Liver (tissue), 9 donors: ENCODE measurements around the gene CPNE4. TPM values are rescaled to one million over a fixed set of nuclear protein-coding genes. Genes with fewer than 3 reads are reported as not detected.

Experiments used
- DNase-seq: peaks from one replicate; pipeline ENCODE4 v3.0.0-alpha.2; 2017; ENCODE audit warnings: low spot score
- H3K27ac ChIP-seq, 2 donors: one replicate each; pipeline ENCODE4 v1.7.0; 2013; ENCODE audit warnings: inconsistent platforms in 2 of 2, low read length in 2 of 2, control low read depth in 1 of 2, low read depth in 1 of 2, mild to moderate bottlenecking in 1 of 2
- H3K27me3 ChIP-seq, 4 donors: one replicate each; pipeline versions ENCODE4 v1.6.1 to v1.7.0; 2013; ENCODE audit warnings: low read length in 3 of 4, inconsistent platforms in 1 of 4, mild to moderate bottlenecking in 1 of 4, moderate library complexity in 1 of 4; ENCODE audit not compliant: control insufficient read depth in 4 of 4, insufficient read depth in 4 of 4
- H3K36me3 ChIP-seq, 4 donors: one replicate each; pipeline versions ENCODE4 v1.6.1 to v1.7.0; 2013; ENCODE audit warnings: low read length in 3 of 4, mild to moderate bottlenecking in 3 of 4, low read depth in 1 of 4, moderate library complexity in 1 of 4; ENCODE audit not compliant: control insufficient read depth in 4 of 4, insufficient read depth in 3 of 4
- H3K4me1 ChIP-seq, 4 donors: one replicate each; pipeline versions ENCODE4 v1.6.1 to v1.7.0; 2013; ENCODE audit warnings: low read length in 3 of 4, mild to moderate bottlenecking in 3 of 4, moderate library complexity in 1 of 4; ENCODE audit not compliant: control insufficient read depth in 4 of 4, insufficient read depth in 4 of 4
- H3K4me3 ChIP-seq, 3 donors: one replicate each; pipeline versions ENCODE4 v1.6.1 to v1.7.0; 2013; ENCODE audit warnings: low read length in 3 of 3, control low read depth in 1 of 3, low read depth in 1 of 3, mild to moderate bottlenecking in 1 of 3
- H3K9ac ChIP-seq, 2 donors: one replicate each; pipeline ENCODE4 v1.7.0; 2013; ENCODE audit warnings: low read length in 2 of 2, mild to moderate bottlenecking in 2 of 2, moderate library complexity in 2 of 2, control low read depth in 1 of 2, low read depth in 1 of 2
- H3K9me3 ChIP-seq, 4 donors: one replicate each; pipeline versions ENCODE4 v1.6.1 to v1.7.0; 2013; ENCODE audit warnings: low read length in 3 of 4; ENCODE audit not compliant: control insufficient read depth in 4 of 4
- CTCF ChIP-seq: fragments of 150-350 bp; IDR thresholded peaks from 2 replicates; pipeline ENCODE4 v1.5.1; 2017; ENCODE audit warnings: improper control_type of control experiment, low read depth, low read length; ENCODE audit not compliant: missing input control
- EGR1 ChIP-seq, 2 donors: IDR thresholded peaks; 2 replicates each; pipeline ENCODE4 v1.6.1; 2016 to 2018; ENCODE audit warnings: antibody characterized with exemption in 2 of 2, low read depth in 2 of 2
- FOXA1 ChIP-seq: IDR thresholded peaks from 2 replicates; pipeline ENCODE4 v1.6.1; 2016; ENCODE audit warnings: antibody characterized with exemption
- FOXA2 ChIP-seq: IDR thresholded peaks from 2 replicates; pipeline ENCODE4 v1.6.1; 2016; ENCODE audit warnings: antibody characterized with exemption
- GABPA ChIP-seq, 2 donors: IDR thresholded peaks in 1 of 2; conservative IDR thresholded peaks in 1 of 2; 2 replicates each; pipeline ENCODE4 v1.6.1; 2016; ENCODE audit warnings: antibody characterized with exemption in 2 of 2, mild to moderate bottlenecking in 1 of 2, moderate library complexity in 1 of 2
- HNF4A ChIP-seq, 2 donors: conservative IDR thresholded peaks; 2 replicates each; pipeline ENCODE4 v1.6.1; 2016; ENCODE audit warnings: antibody characterized with exemption in 2 of 2, mild to moderate bottlenecking in 2 of 2
- HNF4G ChIP-seq: IDR thresholded peaks from 2 replicates; pipeline ENCODE4 v1.6.1; 2016; ENCODE audit warnings: antibody characterized with exemption
- JUND ChIP-seq, 2 donors: IDR thresholded peaks; 2 replicates each; pipeline ENCODE4 v1.6.1; 2016; ENCODE audit warnings: antibody characterized with exemption in 2 of 2
- NR2F2 ChIP-seq: IDR thresholded peaks from 2 replicates; pipeline ENCODE4 v1.6.1; 2016; ENCODE audit warnings: antibody characterized with exemption
- RAD21 ChIP-seq, 2 donors: IDR thresholded peaks; 2 replicates each; pipeline ENCODE4 v1.6.1; 2016; ENCODE audit warnings: antibody characterized with exemption in 2 of 2, mild to moderate bottlenecking in 2 of 2
- REST ChIP-seq: IDR thresholded peaks from 2 replicates; pipeline ENCODE4 v1.6.1; 2016; ENCODE audit warnings: antibody characterized with exemption, mild to moderate bottlenecking
- RXRA ChIP-seq, 2 donors: IDR thresholded peaks; 2 replicates each; pipeline ENCODE4 v1.6.1; 2017 to 2018; ENCODE audit warnings: antibody characterized with exemption in 2 of 2, mild to moderate bottlenecking in 1 of 2
- SP1 ChIP-seq: IDR thresholded peaks from 2 replicates; pipeline ENCODE4 v1.6.1; 2018; ENCODE audit warnings: antibody characterized with exemption, mild to moderate bottlenecking
- TAF1 ChIP-seq: conservative IDR thresholded peaks from 2 replicates; pipeline ENCODE4 v1.6.1; 2016; ENCODE audit warnings: antibody characterized with exemption, mild to moderate bottlenecking
- YY1 ChIP-seq: IDR thresholded peaks from 2 replicates; pipeline ENCODE4 v1.6.1; 2016; ENCODE audit warnings: antibody characterized with exemption, mild to moderate bottlenecking
- WGBS: extraction: QIAGEN DNeasy Blood & Tissue Kit; methylation state at CpG from one replicate; pipeline ENCODE4 v1.1.7; 2013; 5-methylcytosine and 5-hydroxymethylcytosine counted together
- polyA plus RNA-seq, 2 donors: library from polyadenylated mRNA; stranded (reverse) in 1 of 2; unstranded in 1 of 2; fragments of 200-250 nt in 1 of 2; fragments of >200 nt in 1 of 2; fragmentation: Nextera tagmentation in 1 of 2; extraction: Ambion mirVana in 1 of 2; gene quantifications; one replicate each; pipeline versions ENCODE4 v1.2.1 to v1.2.3, GENCODE V29; 2013 to 2015
- total RNA-seq, 2 donors: library from RNA; depleted of rRNA; stranded (reverse); fragments of >200 nt; gene quantifications; one replicate each; pipeline ENCODE4 v1.2.3, GENCODE V29; 2014
- TF ChIP-seq, protein P1 (sequence below): IDR thresholded peaks from 2 replicates; pipeline ENCODE4 v1.6.1; 2016; ENCODE audit warnings: antibody characterized with exemption
- TF ChIP-seq, protein P2 (sequence below): IDR thresholded peaks from 2 replicates; pipeline ENCODE4 v1.6.1; 2016; ENCODE audit warnings: antibody characterized with exemption
- TF ChIP-seq, protein P3 (sequence below): IDR thresholded peaks from 2 replicates; pipeline ENCODE4 v1.6.1; 2016; ENCODE audit warnings: antibody characterized with exemption
- donor health status: healthy.
- donor health status: healthy.
- donor health status: healthy.
- donor health status: healthy.
- donor health status: healthy.

CPNE4 gene
- total and polyA plus RNA-seq, 4 donors = under 0.01 to 0.03 TPM; not detected in 2

DNA sequence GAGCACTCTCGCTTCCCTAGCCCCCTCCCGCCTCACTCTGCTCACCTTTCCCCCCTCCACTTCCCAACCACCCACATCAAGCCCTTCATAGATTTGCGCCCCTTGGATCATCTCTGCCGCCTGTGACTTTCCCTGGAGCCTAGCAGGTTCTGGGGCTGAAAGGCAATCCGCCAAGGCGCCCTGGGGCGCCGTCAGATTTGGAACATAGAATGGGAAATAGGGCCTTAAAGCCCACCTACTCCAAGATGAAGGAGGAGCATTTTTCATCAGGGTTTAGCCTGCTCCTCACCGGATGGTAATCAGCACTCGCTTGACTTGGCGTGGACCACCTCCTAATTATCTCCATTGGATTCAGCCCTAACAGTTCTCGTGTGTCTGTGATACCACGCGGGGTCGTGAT is 1.3 kb downstream of the CPNE4 start:
- no peak for DNase-seq
- Histone ChIP-seq H3K36me3 (no peaks in the 10 kb centered on the region), H3K9me3 (no peaks in the 10 kb centered on the region), H3K27ac (no peak overlapping the region), H3K4me3 (no peak overlapping the region), H3K9ac (no peak overlapping the region), H3K27me3 (peaks cover 4 to 29% (median 10%) of the 10 kb centered on the region in 4 donors), H3K4me1 (peaks cover 3 to 7% (median 5%) of the 10 kb centered on the region in 4 donors)
- WGBS = 14% methylated on average over 15 of the region's 15 CpGs
- TF ChIP-seq GABPA (IDR thresholded peaks at IDR 0.05 in 1 of 2, conservative IDR thresholded peaks at IDR 0.05 in 1 of 2) (no peak), REST (no peak), FOXA2 (no peak), FOXA1 (no peak), HNF4G (no peak), RXRA (IDR thresholded peaks at IDR 0.05) (no peak), TAF1 (no peak), YY1 (no peak), EGR1 (IDR thresholded peaks at IDR 0.05; ENCODE audit: low read depth in 2 of 2) (no peak), CTCF (no peak), JUND (IDR thresholded peaks at IDR 0.05) (no peak), HNF4A (conservative IDR thresholded peaks at IDR 0.05) (no peak), NR2F2 (no peak), RAD21 (IDR thresholded peaks at IDR 0.05) (no peak), SP1 (no peak)
- TF ChIP-seq, protein P1, sequence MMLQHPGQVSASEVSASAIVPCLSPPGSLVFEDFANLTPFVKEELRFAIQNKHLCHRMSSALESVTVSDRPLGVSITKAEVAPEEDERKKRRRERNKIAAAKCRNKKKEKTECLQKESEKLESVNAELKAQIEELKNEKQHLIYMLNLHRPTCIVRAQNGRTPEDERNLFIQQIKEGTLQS = no peak
- TF ChIP-seq, protein P2, sequence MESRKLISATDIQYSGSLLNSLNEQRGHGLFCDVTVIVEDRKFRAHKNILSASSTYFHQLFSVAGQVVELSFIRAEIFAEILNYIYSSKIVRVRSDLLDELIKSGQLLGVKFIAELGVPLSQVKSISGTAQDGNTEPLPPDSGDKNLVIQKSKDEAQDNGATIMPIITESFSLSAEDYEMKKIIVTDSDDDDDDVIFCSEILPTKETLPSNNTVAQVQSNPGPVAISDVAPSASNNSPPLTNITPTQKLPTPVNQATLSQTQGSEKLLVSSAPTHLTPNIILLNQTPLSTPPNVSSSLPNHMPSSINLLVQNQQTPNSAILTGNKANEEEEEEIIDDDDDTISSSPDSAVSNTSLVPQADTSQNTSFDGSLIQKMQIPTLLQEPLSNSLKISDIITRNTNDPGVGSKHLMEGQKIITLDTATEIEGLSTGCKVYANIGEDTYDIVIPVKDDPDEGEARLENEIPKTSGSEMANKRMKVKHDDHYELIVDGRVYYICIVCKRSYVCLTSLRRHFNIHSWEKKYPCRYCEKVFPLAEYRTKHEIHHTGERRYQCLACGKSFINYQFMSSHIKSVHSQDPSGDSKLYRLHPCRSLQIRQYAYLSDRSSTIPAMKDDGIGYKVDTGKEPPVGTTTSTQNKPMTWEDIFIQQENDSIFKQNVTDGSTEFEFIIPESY = no peak
- TF ChIP-seq, protein P3, sequence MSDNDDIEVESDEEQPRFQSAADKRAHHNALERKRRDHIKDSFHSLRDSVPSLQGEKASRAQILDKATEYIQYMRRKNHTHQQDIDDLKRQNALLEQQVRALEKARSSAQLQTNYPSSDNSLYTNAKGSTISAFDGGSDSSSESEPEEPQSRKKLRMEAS = no peak
